NT2/D1 (cell line): ENCODE measurements around the gene BNC2.

Experiments
- YY1 ChIP-seq: IDR thresholded peaks from 2 replicates; pipeline ENCODE4 v1.6.1; 2011; ENCODE audit not compliant: insufficient read length, insufficient read depth
- ZNF274 ChIP-seq: IDR thresholded peaks from 2 replicates; pipeline ENCODE4 v1.6.1; 2011; ENCODE audit warnings: mild to moderate bottlenecking, low read depth, low read length

DNA sequence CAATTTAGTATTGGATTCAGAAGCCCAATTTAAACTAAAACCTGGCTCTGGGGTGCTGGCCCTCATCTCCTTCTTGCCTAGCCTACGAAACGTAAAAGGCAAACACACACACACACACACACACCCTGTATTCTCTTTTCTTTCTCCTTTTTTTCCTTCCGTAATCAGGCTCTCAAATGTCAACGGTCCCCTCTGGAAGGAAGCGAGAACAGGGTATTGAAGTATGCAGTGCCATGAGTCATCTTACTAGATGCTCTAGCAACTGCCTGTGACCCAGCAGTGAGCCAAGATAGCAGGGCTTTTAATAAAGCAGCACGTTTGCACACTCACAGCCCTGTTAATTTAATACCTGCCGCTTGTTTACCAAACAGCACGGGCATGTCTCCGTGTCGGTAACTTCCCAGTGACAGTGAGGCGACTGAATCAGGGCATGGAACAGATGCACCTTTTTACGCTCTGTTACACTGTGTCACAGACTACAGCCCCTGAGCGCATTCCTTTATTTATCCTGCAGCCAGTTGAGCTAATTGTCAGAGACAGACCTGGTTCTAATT, 243.8 kb downstream of the BNC2 start:
- no peak for TF ChIP-seq YY1
- no peak for TF ChIP-seq ZNF274
